Measurements from ENCODE around the gene ATP1B2.

ATP1B2 gene

DNA sequence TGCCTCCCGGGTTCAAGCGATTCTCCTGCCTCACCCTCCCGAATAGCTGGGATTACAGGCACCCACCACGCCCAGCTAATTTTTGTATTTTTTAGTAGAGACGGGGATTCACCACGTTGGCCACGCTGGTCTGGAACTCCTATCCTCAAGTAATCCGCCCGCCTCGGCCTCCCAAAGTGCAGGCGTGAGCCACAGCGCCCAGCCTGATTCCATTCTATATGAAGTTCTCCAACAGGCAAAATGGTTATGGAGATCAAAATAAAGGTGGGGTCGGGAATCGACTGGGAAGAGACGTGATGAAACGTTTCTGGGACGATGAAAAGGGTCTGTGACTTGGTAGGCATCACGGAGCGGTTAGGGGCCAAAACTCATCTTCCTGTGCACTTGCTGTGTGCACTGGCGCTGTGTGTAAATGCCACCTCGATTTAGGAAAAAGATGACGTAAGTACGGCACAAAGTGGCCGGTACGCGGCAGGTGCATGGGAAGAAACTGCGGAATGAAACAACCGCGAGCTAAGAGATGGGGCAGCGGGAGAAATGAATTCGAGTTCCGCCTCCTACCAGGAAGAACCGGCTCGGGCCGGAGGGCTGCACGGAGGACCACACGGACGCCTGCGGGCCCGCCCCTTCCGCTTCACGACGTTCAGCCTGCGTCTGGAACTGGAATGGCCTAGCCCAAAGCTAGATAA, 35.0 kb downstream of the ATP1B2 start:
- peak; percentile 67 to 69 for DNase-seq (ENCODE audit: low read depth in 2 of 2)

DNA sequence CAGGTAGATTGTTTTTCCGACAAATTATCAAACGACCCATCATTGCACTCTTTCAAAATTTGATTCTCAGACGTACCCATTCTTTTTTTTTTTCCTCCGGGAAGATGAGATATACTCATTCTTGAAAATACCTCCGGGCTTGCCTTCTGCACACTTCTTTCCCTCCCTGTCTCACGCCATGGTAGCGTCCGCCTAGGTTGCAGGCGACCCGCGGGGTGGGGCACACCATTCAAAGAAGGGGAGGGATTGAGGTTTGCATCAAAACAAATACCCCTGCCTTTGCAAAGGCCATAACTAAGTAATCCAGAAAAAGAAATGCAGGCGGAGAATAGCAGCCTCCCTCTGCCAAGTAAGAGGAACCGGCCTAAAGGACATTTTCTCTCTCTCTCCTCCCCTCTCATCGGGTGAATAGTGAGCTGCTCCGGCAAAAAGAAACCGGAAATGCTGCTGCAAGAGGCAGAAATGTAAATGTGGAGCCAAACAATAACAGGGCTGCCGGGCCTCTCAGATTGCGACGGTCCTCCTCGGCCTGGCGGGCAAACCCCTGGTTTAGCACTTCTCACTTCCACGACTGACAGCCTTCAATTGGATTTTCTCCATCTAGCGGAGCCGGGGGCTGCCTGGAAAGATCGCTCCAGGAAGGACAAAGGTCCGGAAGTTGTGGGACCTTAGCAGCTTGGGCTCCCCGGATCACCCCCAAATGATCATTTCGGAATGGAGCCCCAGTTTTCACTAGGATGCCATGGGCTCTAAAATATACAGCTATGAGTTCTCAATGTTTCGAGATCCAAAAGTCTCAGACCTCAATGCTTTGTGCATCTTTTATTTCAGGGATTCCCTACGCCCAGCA, 35.7 kb downstream of the ATP1B2 start:
- DNase-seq (ENCODE audit: low read depth in 2 of 2): peak; percentile 43 to 47

DNA sequence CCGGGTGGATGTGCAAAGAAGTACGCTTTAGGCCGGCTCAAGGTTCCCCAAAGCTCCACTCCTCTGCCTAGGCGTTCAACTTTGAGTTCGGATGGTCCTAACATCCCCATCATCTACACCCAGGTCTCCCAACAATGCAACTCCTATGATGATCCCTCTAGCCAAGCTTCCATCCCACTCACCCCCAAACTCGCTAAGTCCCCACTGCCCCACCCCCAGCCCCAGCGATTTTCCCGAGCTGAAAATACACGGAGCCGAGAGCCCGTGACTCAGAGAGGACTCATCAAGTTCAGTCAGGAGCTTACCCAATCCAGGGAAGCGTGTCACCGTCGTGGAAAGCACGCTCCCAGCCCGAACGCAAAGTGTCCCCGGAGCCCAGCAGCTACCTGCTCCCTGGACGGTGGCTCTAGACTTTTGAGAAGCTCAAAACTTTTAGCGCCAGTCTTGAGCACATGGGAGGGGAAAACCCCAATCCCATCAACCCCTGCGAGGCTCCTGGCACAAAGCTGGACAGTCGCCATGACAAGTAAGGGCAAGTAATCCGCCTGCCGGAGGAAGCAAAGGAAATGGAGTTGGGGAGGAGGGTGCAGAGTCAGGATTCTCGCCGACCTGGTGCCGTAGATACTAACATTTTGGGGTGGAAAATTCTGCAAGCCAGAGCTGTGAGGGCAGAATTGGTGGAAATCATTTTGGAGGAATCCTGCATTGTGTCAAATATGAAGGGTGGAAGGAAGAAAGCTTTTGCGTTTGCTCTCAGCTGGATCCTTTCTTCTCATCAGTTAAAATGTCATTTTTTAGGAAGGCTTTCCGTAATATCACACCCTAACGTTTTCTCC, 36.6 kb downstream of the ATP1B2 start, which contains the start of gene TP53:
TSS of gene TP53 (minus strand) at position 419 of the 836 bp plus-strand sequence. CDS start 10,896 bp downstream, outside the sequence.
- peak; percentile 72 to 76 for DNase-seq (ENCODE audit: low read depth in 2 of 2)

DNA sequence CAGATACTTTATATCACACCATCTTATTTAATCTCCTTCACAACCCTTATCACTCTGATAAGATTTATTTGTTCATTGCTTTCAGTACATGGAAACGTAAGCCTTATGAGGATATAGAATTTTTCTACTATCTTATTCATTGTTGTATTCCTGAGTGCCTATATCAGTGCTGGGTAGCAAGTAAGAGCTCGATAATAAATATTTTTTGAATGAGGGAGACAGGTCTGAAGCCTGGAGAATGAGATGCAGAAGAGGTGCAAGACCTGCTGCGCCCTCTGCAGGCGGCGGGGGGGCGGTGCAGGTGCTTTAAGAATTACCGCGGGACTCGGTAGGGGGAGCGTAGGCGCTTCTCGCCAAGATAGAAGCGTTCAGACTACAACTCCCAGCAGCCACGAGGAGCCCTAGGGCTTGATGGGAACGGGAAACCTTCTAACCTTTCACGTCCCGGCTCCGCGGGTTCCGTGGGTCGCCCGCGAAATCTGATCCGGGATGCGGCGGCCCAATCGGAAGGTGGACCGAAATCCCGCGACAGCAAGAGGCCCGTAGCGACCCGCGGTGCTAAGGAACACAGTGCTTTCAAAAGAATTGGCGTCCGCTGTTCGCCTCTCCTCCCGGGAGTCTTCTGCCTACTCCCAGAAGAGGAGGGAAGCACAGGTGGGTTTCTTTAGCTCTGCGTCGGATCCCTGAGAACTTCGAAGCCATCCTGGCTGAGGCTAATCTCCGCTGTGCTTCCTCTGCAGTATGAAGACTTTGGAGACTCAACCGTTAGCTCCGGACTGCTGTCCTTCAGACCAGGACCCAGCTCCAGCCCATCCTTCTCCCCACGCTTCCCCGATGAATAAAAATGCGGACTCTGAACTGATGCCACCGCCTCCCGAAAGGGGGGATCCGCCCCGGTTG, 37.4 kb downstream of the ATP1B2 start, which contains the start of gene WRAP53:
TSS of gene WRAP53 (plus strand) at position 570 of the 900 bp plus-strand sequence. CDS start at position 742, 172 bp downstream.
- DNase-seq (ENCODE audit: low read depth in 2 of 2): peak; percentile 91 to 95

DNA sequence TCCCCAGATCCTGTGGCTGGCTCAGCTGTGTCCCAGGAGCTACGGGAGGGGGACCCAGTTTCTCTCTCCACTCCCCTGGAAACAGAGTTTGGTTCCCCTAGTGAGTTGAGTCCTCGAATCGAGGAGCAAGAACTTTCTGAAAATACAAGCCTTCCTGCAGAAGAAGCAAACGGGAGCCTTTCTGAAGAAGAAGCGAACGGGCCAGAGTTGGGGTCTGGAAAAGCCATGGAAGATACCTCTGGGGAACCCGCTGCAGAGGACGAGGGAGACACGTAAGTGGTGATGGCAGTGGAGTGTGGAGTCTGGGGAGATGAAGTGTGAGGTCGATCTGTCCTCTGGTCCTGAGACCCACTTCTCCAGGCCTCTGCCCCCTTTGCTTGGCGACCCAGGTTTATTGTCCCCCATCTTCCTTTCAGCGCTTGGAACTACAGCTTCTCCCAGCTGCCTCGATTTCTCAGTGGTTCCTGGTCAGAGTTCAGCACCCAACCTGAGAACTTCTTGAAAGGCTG, 38.1 kb downstream of the ATP1B2 start:
- DNase-seq (ENCODE audit: low read depth in 2 of 2): no peak

DNA sequence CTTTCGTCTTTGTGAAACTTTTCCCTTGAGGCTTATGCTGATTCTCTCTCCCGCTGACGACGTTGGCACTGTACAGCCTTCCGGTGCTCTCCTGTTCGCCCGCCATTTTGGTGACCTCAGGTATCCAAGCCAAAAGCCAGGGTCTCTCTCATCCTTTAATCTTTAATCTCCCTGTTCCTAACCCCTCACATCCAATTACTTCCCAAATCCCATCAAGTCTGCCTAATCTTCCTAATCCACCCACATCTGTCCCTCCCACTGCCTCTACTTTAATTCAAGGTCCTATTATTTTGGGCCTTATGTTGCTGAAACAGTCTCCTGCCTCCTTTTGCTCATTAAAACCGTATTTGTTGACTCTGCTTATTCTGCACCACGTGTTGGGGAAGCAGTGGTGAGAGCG, 44.9 kb downstream of the ATP1B2 start:
- no peak for DNase-seq (ENCODE audit: low read depth in 2 of 2)

DNA sequence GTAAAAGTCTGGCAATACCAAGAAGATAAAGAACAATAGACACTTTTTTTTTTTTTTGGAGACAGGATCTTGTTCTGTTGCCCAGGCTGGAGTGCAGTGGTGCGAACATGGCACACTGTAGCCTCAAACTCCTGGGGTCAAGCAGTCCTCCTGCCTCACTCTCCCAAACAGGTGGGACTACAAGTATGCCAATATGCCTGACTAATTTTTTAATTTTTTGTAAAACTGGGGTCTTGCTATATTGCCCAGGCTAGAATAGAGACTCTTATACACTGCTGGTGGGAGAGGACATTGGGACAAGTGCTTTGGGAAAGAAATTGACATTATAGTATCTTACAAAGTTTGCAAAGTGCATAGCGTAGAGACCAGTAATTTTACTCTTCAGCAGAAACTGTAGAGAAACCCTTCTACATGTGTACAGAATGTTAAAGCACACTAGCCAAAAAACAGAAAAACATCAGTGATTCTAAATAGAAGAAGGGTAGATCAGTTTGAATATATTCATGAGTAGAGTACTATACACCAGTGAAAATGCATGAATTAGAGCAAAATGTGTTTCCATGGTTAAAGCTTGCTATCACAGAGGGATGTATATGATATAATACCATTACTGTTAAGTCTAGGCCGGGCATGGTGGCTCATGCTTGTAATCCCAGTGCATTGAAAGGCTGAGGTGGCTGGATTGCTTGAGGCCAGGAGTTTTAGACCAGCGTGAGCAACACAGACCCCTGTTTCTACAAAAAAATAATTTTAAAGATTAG, 47.3 kb downstream of the ATP1B2 start:
- DNase-seq (ENCODE audit: low read depth in 2 of 2): no peak

DNA sequence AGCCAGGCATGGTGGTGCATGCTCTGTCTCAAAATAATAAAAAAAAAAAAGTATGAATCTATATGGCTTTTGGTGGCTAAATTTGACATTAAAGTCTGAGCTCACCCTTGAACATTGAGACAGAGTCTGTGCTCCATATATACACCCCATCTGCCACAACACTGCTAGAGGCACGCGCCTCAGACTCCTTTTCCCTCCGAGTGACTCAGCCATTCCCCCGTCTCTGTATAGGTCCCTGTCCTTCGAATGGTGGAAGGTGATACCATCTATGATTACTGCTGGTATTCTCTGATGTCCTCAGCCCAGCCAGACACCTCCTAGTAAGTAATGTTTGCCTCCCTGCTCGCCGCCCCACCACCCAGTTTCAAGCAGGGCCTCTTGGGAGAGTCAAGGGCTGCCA, 49.8 kb downstream of the ATP1B2 start:
- no peak for DNase-seq (ENCODE audit: low read depth in 2 of 2)

DNA sequence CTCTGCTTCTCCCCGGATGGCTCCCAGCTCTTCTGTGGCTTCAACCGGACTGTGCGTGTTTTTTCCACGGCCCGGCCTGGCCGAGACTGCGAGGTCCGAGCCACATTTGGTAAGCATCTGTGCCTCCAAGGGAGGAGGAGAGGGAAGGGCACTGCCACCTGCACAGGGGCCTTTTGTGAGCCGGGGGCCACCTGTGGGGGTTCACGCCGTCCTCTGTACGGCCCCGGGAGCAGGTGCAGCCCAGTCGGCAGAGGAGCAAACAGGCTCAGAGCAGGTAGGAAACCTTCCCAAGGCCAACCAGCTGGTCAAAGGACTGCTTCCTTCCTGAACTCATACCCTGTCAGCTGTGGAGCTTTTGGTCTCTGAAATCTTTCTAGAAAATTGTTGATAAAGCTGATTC, 51.0 kb downstream of the ATP1B2 start:
- no peak for DNase-seq (ENCODE audit: low read depth in 2 of 2)

DNA sequence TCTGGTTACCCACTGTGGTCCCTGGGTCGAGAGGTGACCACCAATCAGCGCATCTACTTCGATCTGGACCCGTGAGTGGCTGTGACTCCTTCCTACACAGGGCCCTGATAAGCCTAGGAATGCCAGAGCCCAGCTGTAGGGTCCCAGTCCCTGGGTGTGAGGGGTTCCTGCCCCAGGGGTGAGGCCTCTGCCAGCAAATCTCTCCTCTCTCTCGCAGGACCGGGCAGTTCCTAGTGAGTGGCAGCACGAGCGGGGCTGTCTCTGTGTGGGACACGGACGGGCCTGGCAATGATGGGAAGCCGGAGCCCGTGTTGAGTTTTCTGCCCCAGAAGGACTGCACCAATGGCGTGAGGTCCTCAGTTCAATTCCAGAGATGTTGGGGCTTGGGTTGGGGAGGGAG, 52.0 kb downstream of the ATP1B2 start:
- DNase-seq (ENCODE audit: low read depth in 2 of 2): no peak

DNA sequence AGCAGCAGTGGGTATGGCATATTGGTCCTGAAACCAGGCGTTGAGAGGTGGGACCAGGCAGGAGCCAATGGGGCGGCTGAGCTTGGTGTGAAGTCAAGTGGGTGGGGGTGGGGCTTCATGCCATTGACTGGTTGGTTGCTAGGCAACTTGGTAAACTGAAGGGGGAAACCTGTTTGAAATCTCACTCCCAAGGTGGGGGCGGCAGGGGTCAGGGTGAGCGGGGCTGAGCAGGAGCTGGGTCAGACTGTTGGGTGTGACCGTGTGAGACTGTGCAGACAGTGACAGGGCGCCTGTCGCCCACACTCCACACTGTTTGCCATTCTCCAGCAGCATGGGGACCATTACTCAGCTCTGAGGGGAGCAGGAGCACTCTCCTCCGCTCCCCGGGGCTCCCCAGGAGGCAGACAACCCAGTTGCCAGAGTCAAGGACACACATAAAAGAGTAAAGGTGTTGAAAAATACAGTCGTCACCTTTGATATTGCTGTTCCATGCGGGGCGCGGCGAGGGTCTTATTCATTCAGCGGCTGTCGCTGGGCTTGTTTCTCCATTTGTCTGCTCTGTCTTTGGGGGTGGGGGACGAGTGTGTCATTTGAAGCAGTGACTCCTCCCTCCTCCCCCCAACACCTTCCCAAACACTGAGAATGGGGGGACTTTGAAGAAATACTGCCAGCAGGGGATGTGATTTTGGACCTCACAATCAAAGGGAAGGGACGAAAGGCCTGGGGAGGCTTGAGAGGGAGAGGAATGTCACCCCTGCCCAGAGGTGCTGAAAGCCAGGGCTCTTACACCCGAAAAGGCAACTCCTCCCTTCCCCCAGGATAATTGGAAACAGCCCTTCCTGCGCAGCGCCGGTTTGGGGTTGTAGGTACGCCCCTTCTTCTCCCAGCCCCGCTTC, 53.1 kb downstream of the ATP1B2 start:
- no peak for DNase-seq (ENCODE audit: low read depth in 2 of 2)

DNA sequence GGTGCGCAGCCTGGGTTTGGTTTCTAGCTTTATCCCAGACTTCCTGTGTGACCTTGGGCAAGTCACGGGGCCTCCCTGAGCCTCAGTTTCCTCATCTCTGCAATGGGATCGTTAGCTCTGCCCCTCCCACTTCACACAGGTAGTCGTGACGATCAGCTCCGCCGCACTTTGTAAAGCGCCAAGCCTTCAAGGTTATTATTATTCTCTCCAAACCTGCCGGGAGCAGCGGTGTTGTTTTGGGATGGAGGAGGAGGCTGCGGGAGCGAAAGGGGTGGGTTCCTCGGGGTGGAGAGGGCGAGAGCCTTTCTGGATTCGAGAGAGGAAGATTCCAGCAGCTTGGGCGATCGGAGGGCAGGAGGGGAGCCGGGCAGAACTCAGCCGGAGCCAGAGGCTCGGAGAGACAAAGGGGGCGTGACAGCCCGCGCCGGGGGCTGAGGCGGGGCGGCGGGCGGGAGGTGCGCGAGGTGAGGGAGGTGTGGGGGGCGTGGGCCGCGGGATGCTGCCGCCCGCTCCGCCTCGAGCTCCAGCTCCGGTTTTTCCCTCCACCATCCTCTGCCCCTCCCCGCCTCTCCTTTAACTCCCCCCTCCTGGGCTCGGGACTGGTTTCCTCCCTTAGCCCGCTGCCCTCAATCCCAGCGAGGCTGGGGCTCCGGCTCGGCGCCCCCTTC, 54.0 kb downstream of the ATP1B2 start, which contains the start of gene EFNB3:
TSS of gene EFNB3 (plus strand) at position 602 of the 668 bp plus-strand sequence. CDS start 397 bp downstream, outside the sequence.
- DNase-seq (ENCODE audit: low read depth in 2 of 2): no peak

DNA sequence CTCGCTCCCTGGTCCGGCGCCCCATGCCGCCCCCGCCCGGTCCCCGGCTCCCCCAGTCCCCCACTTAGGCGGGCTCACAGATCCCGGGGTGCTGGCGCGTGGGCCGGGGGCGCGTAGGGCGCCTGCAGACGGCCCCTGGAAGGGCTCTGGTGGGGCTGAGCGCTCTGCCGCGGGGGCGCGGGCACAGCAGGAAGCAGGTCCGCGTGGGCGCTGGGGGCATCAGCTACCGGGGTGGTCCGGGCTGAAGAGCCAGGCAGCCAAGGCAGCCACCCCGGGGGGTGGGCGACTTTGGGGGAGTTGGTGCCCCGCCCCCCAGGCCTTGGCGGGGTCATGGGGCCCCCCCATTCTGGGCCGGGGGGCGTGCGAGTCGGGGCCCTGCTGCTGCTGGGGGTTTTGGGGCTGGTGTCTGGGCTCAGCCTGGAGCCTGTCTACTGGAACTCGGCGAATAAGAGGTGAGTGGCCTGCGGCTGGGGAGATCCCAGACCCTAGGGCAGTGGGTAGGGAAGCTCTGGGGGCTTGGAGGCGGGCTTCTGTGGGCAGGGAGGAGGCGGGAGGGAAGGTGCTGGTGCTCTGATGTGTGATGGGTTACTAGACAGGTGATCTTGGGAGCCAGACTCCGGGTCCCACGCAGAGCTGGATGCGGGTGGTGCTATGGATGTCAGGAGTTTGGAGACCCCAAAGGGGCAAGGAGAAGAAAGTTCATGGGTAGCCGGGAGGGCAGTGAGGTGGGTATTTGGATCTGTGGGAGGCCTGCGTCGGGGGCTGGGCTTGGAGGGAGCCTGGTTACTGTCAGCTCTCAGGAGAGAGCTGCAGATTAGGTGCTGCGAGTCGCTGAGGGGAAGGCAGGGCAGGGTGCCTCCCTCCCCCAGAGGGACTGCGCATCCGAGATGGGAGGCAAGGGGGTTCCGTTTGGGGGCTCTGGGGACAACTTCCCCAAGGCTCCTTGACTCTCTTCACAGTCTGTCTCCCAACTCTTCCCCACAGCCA, 54.8 kb downstream of the ATP1B2 start:
- no peak for DNase-seq (ENCODE audit: low read depth in 2 of 2)

DNA sequence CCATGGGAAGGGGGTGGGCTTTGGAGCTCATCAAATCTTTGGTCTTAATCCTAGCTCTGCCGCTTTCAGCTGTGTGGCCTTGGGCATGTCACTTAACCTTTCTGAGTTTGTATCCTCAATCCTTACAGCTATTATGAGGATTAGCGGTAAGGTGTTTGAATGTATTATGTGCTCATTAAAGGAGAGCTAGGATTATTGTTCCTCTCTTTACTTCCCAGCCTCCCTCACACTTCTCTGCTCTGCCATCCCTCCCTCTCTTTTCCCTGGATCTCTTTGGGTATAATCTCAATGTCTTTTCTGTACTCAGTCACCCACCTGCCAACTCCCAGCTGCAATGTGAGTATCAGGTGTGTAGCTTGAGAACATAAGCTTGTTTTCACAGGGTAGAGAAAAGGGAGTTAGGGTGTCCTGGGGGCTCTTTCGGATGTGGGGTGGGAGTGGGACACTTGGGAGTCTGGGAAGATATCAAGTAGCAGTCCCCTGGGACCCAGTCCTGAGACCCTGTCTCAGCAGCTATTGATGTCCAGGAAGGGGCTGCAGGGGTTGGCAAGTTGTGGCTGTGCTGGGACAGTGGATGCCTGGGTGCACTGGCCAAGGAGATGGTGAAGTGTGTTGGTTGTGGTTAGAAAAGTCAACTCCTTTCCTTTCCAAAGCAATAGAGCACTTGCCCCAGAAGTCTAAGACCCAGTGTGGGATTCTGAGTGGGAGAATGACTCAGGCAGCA, 56.1 kb downstream of the ATP1B2 start:
- DNase-seq (ENCODE audit: low read depth in 2 of 2): no peak

Data from stimulated activated CD4-positive, alpha-beta T cell treated with anti-CD3 and anti-CD28 coated beads, Interleukin-1b, Interleukin-23, amount 100 ng/mL, for 1 hour (primary cell).